NCI-H2107 (cell line): ENCODE results near the gene TRIO.
A peak's percentile ranks its signal among the peaks of the same experiment; 100 is the strongest.

Experiments
- DNase-seq: peaks from one replicate; lab custom pipeline; 2025; lab: John Stamatoyannopoulos, UW

The TRIO gene

GRCh38 chr5:14147210-14147609 lies 4.1 kb downstream of the TRIO start:
- DNase-seq: no peak

DNA sequence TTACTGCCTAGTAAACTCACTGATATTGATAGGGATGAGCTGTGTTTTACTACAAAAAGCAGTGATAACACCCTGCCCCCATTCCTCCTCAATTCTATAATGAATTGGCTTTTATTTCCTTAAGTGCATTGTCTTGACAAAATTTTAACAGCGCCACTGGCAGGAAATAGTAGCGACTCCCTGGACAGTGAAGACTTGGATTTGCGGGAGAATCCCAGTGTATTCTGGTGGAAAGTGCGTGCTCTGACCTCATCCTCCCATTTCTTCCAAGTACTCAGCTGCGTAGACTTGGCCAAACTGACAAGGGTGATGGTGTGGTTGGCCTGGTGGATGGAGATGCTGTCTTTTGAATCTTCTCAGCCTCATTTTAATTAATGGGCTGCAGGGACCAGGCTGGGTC lies 5.3 kb downstream of the TRIO start:
- DNase-seq: no peak

- DNase-seq: no peak
These were observed 5.9 kb downstream of the TRIO start for GRCh38 chr5:14148890-14149671.

DNA sequence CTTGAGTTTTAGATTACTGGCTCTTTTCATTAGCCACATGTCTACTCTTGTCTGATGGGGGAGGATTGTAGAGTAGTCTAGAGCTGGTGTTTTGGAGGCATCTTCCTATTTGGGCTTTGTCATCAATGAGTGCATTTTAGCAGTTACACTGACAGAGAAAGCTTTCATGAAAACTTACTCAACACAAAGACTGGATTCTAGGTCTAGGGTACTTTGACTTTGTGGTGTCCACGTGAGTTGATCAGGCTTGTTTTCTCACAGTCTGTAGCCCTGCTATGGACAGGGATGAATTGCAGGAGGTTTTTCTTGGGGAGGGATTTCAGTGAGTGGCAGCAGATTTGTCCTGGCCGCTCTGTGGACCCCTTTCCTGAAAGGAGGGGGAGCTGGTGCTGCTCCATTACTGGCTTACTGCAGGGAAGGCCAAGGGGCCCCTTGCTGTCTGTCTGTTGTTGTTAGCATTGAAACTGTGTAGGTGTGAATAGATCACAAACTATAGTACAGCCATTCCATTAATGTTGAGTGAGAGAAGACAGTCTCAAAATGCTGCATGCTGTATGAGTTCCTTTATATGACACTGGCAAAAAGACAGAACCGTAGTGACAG lies 6.6 kb downstream of the TRIO start:
- DNase-seq: no peak

- DNase-seq: no peak
These were observed 8.3 kb downstream of the TRIO start for GRCh38 chr5:14151416-14151815.

DNA sequence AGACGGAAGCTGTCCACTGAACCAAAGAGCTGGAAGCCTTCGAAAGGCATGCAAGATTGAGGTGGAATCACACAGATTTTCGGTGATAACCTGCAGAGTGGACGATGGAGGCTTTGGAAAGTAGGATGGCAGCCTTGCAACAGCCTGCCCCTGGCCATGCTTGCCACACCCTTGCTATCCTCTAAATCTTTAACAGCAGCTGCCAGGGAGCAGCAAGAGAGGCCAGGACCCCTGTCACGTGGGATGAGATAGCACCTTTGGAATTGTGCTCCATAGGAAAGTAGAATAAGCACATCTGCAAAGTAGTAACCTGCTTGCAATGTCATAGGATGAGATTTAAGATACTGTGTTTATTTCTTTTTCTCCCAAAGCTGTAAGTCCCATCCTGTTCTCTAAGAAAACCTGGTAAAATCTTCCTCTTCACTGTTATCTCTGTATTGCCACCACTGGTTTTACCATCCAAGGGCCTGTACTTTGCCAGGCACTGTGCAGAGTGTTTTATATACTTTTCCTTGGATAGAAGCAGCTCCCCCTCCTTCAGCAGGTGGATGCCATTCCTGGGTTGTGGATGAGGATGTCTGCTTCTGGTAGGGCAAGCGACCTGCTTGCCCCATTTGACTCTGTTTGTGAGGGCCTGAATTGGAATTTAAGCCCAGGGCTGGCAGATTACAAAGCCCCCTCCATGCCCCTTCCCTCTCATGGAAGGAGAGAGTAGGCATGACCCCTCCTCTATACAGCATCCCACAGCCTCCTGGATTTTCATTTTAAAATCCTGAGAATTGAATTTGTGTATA lies 10.1 kb downstream of the TRIO start:
- DNase-seq: no peak

GRCh38 chr5:14153932-14154731 lies 11.0 kb downstream of the TRIO start:
- no peak for DNase-seq

DNA sequence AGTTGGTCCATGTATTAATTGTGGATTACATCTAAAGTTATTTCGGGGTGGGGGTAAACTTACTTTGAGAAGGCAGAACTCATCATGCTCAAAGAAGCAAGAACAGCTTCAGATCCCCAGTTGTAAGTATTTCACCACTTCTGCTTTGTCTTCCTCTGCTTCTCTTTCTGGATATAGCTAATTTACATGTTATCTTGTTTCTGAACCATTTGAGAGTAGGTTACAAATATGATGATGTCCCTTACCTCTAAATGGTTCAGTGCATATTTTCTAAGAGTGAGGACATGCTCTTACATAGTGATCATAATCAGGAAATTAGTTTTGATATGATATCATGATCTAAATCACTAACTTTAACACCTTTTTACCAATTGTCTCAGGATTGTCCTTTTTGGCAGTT lies 11.9 kb downstream of the TRIO start:
- no peak for DNase-seq

DNA sequence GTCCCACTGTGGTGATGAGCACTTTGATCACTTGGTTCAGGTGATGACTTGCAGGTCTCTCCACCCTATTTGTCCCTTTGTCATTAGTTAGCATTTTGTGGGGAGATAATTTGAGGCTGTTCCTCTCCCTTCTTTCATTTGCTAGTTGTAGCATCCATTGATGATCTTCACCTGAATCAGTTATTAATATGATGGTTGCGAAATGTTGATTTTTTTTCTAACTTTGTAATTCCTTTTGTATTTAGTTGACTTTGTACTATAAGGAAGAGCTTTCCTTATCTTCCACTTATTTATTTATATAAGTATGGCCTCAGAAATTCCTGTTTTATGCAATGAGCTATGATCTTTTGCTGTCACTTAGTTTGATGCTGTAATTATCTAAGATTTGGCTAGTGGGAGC lies 12.6 kb downstream of the TRIO start:
- no peak for DNase-seq

DNA sequence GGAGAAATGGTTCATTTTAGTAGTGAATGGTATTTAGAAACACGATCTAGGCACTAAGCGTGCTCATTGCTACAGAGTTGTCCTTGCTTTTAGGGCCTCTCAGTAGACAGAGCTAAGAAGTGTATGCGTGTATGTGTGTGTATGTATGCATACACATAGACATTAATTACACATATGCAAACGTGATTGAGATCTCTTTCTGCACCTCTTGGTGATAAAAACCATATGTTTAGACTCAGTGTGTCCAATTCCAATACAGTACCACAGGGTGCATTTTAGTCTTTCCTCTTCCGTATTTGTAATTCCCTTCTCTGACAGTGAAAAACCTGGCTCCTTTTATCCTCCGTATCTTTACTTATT lies 13.1 kb downstream of the TRIO start:
- no peak for DNase-seq

GRCh38 chr5:14156650-14157492 lies 13.7 kb downstream of the TRIO start:
- DNase-seq: peak; percentile 63

DNA sequence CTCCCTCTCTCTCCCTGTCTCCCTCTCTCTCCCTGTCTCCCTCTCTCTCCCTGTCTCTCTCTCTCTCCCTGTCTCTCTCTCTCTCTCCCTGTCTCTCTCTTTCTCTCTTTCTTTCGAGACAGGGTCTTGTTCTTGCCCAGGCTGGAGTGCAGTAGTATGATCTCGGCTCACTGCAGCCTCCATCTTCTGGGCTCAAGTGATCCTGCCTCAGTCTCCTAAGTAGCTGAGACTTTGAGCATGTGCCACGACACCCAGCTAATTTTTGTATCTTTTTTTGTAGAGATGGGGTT lies 14.3 kb downstream of the TRIO start:
- no peak for DNase-seq

DNA sequence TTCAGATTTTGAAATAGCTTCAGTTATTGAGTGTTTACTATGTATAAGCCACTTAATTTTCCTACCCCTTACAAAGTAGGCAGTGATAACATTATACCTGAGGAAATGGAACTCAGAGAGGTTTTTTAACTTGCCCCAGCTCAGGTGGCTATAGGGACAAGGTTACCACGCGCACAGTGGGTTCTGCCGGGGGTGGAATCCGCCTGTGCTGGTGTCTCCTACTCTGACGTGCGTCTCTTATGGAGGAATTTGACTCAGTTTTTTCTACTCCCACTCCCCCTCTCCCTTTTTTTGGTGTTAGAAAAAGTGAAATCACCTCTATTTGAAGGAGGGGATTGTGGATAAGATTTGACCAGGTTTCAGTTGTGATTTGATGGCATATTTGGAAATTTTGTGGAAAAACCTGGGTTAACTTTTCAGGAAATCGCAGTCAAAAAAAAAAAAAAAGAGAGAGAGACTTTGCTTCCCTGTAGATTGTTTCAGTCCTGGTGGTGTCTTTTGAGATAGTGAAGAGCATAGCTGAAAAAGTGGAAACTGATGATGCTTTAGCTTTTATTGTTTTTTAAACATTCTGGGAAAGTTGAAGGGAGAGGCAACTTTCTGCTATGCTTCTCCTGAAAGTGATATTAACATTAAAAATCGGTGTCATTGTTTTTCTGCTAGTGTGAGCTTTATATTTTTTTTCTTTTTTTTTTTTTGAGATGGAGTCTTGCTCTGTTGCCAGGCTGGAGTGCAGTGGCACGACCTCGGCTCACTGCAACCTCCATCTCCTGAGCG lies 15.9 kb downstream of the TRIO start:
- no peak for DNase-seq

- no peak for DNase-seq
These were observed 18.8 kb downstream of the TRIO start for GRCh38 chr5:14161825-14162556.

GRCh38 chr5:14164164-14165163 lies 21.3 kb downstream of the TRIO start:
- DNase-seq: no peak

- no peak for DNase-seq
These were observed 22.4 kb downstream of the TRIO start for GRCh38 chr5:14165375-14166106.

DNA sequence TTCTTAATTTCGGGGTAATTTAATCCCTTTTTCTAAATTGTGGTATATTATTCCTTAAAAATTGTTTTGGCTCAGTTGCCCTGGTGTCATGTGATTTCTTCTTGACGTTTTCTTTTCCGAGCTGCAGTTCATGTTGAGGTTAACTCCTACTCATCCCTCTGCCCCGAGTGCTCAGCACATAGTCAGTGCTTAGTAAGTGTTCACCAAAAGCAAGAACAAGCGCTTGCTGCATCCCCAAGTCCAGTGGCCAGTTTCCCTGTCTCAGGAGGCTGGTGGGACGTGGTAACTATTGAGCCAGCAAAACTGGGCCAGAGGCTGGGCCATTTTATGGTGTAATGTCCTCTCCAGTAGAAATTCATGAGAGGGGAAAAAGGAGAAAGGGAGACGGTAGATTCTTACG lies 23.3 kb downstream of the TRIO start:
- DNase-seq: no peak

GRCh38 chr5:14167211-14167845 lies 24.2 kb downstream of the TRIO start:
- no peak for DNase-seq
